HEK293 (cell line): ENCODE data around the gene MXI1.

ENCODE experiments used
- CTCF ChIA-PET: fragments of 350-600 bp; formaldehyde crosslinking; extraction: SDS; loops from one replicate; lab custom pipeline; 2021; ENCODE audit warnings: antibody characterized with exemption; lab: Yijun Ruan, JAX
- POLR2A ChIA-PET: fragments of 300-600 bp; formaldehyde crosslinking; extraction: SDS; loops from one replicate; lab custom pipeline; 2020; ENCODE audit warnings: antibody characterized with exemption, inconsistent platforms; lab: Yijun Ruan, JAX
- H3K27ac ChIP-seq: fragments of 200-500 bp; sonication (Bioruptor generic); 2 replicates; pipeline ENCODE4 v1.5.1; 2014; ENCODE audit warnings: low read depth, low read length, control low read depth, inconsistent platforms; ENCODE audit errors: extremely low read depth
- H3K36me3 ChIP-seq, 2 experiments: fragments of 200-500 bp in 1 of 2; sonication (Bioruptor generic) in 1 of 2; 1 replicate in 1 of 2; 2 replicates in 1 of 2; pipeline ENCODE4 v1.5.1; 2014 to 2017; ENCODE audit warnings: inconsistent platforms in 2 of 2, low read length in 2 of 2; ENCODE audit not compliant: control insufficient read depth in 2 of 2, insufficient read depth in 1 of 2
- H3K4me1 ChIP-seq: fragments of 200-500 bp; sonication (Bioruptor generic); 2 replicates; pipeline ENCODE4 v1.5.1; 2014; ENCODE audit warnings: mild to moderate bottlenecking, low read length, inconsistent platforms; ENCODE audit not compliant: control insufficient read depth, insufficient read depth
- H3K4me3 ChIP-seq: 2 replicates; pipeline ENCODE4 v1.5.1; 2011; ENCODE audit warnings: low read depth, mild to moderate bottlenecking, control low read depth, low read length, moderate library complexity
- H3K9me3 ChIP-seq: fragments of 200-500 bp; sonication (Bioruptor generic); 2 replicates; pipeline ENCODE4 v1.5.1; 2014; ENCODE audit warnings: low read depth, low read length, inconsistent platforms; ENCODE audit not compliant: control insufficient read depth, insufficient read depth
- CTCF ChIP-seq: fragments of 450-650 bp; formaldehyde crosslinking; IDR thresholded peaks from 2 replicates; pipeline ENCODE4 v1.5.1; 2016; ENCODE audit warnings: missing biosample characterization, missing genetic modification characterization
- GLIS1 ChIP-seq: fragments of 450-650 bp; formaldehyde crosslinking; IDR thresholded peaks from 2 replicates; pipeline ENCODE4 v1.5.1; 2016; ENCODE audit warnings: missing biosample characterization, missing genetic modification characterization
- MZF1 ChIP-seq: fragments of 450-650 bp; formaldehyde crosslinking; IDR thresholded peaks from 2 replicates; pipeline ENCODE4 v1.5.1; 2017; ENCODE audit warnings: missing biosample characterization, missing genetic modification characterization, borderline replicate concordance
- OSR2 ChIP-seq: fragments of 450-650 bp; formaldehyde crosslinking; IDR thresholded peaks from 2 replicates; pipeline ENCODE4 v1.5.1; 2016; ENCODE audit warnings: missing biosample characterization, missing genetic modification characterization
- PATZ1 ChIP-seq: fragments of 450-650 bp; formaldehyde crosslinking; IDR thresholded peaks from 2 replicates; pipeline ENCODE4 v1.5.1; 2016; ENCODE audit warnings: missing biosample characterization, missing genetic modification characterization
- SP3 ChIP-seq: fragments of 450-650 bp; formaldehyde crosslinking; IDR thresholded peaks from 2 replicates; pipeline ENCODE4 v1.5.1; 2016; ENCODE audit warnings: missing biosample characterization, missing genetic modification characterization
- ZBTB17 ChIP-seq: fragments of 450-650 bp; formaldehyde crosslinking; IDR thresholded peaks from 2 replicates; pipeline ENCODE4 v1.5.1; 2016; ENCODE audit warnings: missing biosample characterization, missing genetic modification characterization
- ZEB2 ChIP-seq: fragments of 450-650 bp; formaldehyde crosslinking; IDR thresholded peaks from 2 replicates; pipeline ENCODE4 v1.5.1; 2016; ENCODE audit warnings: missing biosample characterization, missing genetic modification characterization
- ZNF114 ChIP-seq: fragments of 450-650 bp; formaldehyde crosslinking; IDR thresholded peaks from 2 replicates; pipeline ENCODE4 v1.5.0; 2017; ENCODE audit warnings: missing biosample characterization, missing genetic modification characterization
- ZNF184 ChIP-seq: fragments of 450-650 bp; IDR thresholded peaks from 2 replicates; pipeline ENCODE4 v1.5.1; 2018; ENCODE audit warnings: missing biosample characterization, mild to moderate bottlenecking, missing genetic modification characterization
- ZNF214 ChIP-seq: fragments of 450-650 bp; formaldehyde crosslinking; IDR thresholded peaks from 2 replicates; pipeline ENCODE4 v1.5.1; 2017; ENCODE audit warnings: missing biosample characterization, mild to moderate bottlenecking, missing genetic modification characterization, borderline replicate concordance
- ZNF341 ChIP-seq: fragments of 450-650 bp; formaldehyde crosslinking; IDR thresholded peaks from 2 replicates; pipeline ENCODE4; 2016; ENCODE audit warnings: low read depth, missing biosample characterization, missing genetic modification characterization
- ZNF354C ChIP-seq: fragments of 450-650 bp; formaldehyde crosslinking; IDR thresholded peaks from 2 replicates; pipeline ENCODE4 v1.5.1; 2016; ENCODE audit warnings: missing biosample characterization, missing genetic modification characterization, low read depth, borderline replicate concordance
- ZNF530 ChIP-seq: fragments of 450-650 bp; formaldehyde crosslinking; IDR thresholded peaks from 2 replicates; pipeline ENCODE4 v1.5.1; 2016; ENCODE audit warnings: low read depth, missing biosample characterization, missing genetic modification characterization
- ZNF549 ChIP-seq: fragments of 450-650 bp; IDR thresholded peaks from 2 replicates; pipeline ENCODE4 v1.5.1; 2018; ENCODE audit warnings: missing biosample characterization, missing genetic modification characterization, mild to moderate bottlenecking, inconsistent platforms, moderate library complexity
- ZNF654 ChIP-seq: fragments of 450-650 bp; formaldehyde crosslinking; IDR thresholded peaks from 2 replicates; pipeline ENCODE4 v1.5.1; 2016; ENCODE audit warnings: low read depth, missing biosample characterization, missing genetic modification characterization
- ZNF660 ChIP-seq: fragments of 450-650 bp; IDR thresholded peaks from 2 replicates; pipeline ENCODE4 v1.5.1; 2018; ENCODE audit warnings: missing biosample characterization, mild to moderate bottlenecking, missing genetic modification characterization
- ZNF664 ChIP-seq: fragments of 450-650 bp; formaldehyde crosslinking; IDR thresholded peaks from 2 replicates; pipeline ENCODE4 v1.5.1; 2016; ENCODE audit warnings: missing biosample characterization, missing genetic modification characterization
- TF ChIP-seq, protein P1 (sequence below): fragments of 450-650 bp; formaldehyde crosslinking; IDR thresholded peaks from 2 replicates; pipeline ENCODE4 v1.5.1; 2017; ENCODE audit warnings: missing biosample characterization, missing genetic modification characterization
- TF ChIP-seq, protein P2 (sequence below): fragments of 450-650 bp; formaldehyde crosslinking; IDR thresholded peaks from 2 replicates; pipeline ENCODE4 v1.5.1; 2016; ENCODE audit warnings: missing biosample characterization, missing genetic modification characterization
- TF ChIP-seq, protein P3 (sequence below): fragments of 450-650 bp; formaldehyde crosslinking; IDR thresholded peaks from 2 replicates; pipeline ENCODE4 v1.5.1; 2017; ENCODE audit warnings: missing biosample characterization, missing genetic modification characterization

The MXI1 gene

DNA sequence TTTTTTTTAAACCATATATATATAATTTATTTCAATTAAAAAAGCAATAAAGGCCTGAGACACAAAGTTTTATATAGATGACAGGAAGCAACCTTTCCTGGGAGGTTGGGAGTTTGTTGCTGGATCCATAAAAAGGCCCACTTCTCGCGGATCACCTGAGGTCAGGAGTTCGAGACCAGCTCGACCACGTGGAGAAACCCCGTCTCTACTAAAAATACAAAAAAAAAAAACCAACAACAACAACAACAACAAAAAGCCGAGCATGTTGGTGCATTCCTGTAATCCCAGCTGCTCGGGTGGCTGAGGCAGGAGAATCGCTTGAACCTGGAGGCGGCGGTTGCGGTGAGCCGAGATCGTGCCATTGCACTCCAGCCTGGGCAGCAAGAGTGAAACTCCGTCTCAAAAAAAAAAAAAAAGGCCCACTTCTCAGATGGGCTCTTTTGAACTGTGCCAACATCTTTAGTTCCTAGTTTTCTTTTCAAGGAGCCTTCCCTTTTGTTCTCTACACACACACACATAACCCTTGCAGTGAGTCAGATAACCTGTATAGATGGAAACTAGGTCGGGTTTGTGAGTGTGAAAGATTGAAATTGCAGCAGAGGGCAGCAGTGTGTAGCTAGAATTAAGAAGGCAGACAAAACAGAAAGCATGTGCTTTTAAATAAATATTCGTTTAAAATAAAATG is 98.5 kb downstream of the MXI1 start:
- POLR2A ChIA-PET, result interaction anchor here (0.8 to 1.4 kb wide), 7 partner anchors 172 to 422 kb away, joined by 3 to 6 read pairs (median 4); no protein-coding TSS in a partner anchor
- H3K27ac ChIP-seq, result no peak overlapping the region
- H3K9me3 ChIP-seq, result no peaks in the 10 kb centered on the region
- CTCF ChIA-PET, result interaction anchor here (0.6 to 3.2 kb wide), 23 partner anchors 33 to 366 kb away, joined by 3 to 24 read pairs (median 4); no protein-coding TSS in a partner anchor
- H3K4me1 ChIP-seq, result peaks cover 9% of the 10 kb centered on the region
- TF ChIP-seq ZEB2 (tag by site-specific recombination) (0 out of 2 replicates have a peak, but pooled peaks have one; percentile 11), ZNF664 (tag by site-specific recombination) (peak; percentile 69; the same call in 1 of the 2 replicates), ZBTB17 (tag by site-specific recombination) (0 out of 2 replicates have a peak, but pooled peaks have one; percentile 33), CTCF (0 out of 2 replicates have a peak, but pooled peaks have one; percentile 13), ZNF654 (tag by site-specific recombination) (peak; percentile 89), ZNF660 (tag by site-specific recombination) (peak; percentile 77; the same call in 1 of the 2 replicates), MZF1 (tag by site-specific recombination) (no peak), ZNF354C (no peak)
- TF ChIP-seq, all 188 proteins: peak for 6
- no peak overlapping the region for H3K4me3 ChIP-seq
- peaks cover 9 to 27% of the 10 kb centered on the region in 2 experiments; a peak in 2 of 3 replicates for H3K36me3 ChIP-seq

DNA sequence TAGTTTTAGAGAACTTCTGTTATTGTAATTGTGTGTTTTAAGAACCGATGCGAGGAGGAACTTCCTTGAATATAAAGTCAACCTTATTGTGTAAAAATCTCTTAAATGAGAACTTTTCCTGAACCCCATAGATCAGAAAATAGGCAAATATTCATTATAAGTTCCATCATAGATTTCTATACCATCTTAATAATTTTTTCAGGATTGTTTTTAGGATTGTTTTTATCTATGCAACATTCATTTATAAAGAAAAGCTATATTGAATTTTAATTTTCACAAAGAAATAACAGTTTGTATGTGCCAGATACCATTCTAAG is 99.0 kb downstream of the MXI1 start:
- no peaks in the 10 kb centered on the region for H3K9me3 ChIP-seq
- CTCF ChIA-PET, result interaction anchor here (0.6 to 3.2 kb wide), 21 partner anchors 32 to 366 kb away, joined by 3 to 24 read pairs (median 4); no protein-coding TSS in a partner anchor
- peaks cover 6 to 22% of the 10 kb centered on the region in 2 experiments; a peak in 2 of 3 replicates for H3K36me3 ChIP-seq
- H3K4me1 ChIP-seq, result peaks cover 9% of the 10 kb centered on the region
- no peak overlapping the region for H3K27ac ChIP-seq
- no peak overlapping the region for H3K4me3 ChIP-seq
- POLR2A ChIA-PET, result interaction anchor here (1.0 kb wide), 1 partner anchor 195 kb away, joined by 5 read pairs; no protein-coding TSS in a partner anchor
- TF ChIP-seq SP3, result no peak
- TF ChIP-seq ZNF214 (tag by site-specific recombination), result no peak
- TF ChIP-seq, protein P1, sequence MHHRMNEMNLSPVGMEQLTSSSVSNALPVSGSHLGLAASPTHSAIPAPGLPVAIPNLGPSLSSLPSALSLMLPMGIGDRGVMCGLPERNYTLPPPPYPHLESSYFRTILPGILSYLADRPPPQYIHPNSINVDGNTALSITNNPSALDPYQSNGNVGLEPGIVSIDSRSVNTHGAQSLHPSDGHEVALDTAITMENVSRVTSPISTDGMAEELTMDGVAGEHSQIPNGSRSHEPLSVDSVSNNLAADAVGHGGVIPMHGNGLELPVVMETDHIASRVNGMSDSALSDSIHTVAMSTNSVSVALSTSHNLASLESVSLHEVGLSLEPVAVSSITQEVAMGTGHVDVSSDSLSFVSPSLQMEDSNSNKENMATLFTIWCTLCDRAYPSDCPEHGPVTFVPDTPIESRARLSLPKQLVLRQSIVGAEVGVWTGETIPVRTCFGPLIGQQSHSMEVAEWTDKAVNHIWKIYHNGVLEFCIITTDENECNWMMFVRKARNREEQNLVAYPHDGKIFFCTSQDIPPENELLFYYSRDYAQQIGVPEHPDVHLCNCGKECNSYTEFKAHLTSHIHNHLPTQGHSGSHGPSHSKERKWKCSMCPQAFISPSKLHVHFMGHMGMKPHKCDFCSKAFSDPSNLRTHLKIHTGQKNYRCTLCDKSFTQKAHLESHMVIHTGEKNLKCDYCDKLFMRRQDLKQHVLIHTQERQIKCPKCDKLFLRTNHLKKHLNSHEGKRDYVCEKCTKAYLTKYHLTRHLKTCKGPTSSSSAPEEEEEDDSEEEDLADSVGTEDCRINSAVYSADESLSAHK (tag by site-specific recombination), result no peak
- TF ChIP-seq ZNF114 (tag by site-specific recombination), result no peak
- no peak for TF ChIP-seq OSR2 (tag by site-specific recombination)
- TF ChIP-seq, protein P2, sequence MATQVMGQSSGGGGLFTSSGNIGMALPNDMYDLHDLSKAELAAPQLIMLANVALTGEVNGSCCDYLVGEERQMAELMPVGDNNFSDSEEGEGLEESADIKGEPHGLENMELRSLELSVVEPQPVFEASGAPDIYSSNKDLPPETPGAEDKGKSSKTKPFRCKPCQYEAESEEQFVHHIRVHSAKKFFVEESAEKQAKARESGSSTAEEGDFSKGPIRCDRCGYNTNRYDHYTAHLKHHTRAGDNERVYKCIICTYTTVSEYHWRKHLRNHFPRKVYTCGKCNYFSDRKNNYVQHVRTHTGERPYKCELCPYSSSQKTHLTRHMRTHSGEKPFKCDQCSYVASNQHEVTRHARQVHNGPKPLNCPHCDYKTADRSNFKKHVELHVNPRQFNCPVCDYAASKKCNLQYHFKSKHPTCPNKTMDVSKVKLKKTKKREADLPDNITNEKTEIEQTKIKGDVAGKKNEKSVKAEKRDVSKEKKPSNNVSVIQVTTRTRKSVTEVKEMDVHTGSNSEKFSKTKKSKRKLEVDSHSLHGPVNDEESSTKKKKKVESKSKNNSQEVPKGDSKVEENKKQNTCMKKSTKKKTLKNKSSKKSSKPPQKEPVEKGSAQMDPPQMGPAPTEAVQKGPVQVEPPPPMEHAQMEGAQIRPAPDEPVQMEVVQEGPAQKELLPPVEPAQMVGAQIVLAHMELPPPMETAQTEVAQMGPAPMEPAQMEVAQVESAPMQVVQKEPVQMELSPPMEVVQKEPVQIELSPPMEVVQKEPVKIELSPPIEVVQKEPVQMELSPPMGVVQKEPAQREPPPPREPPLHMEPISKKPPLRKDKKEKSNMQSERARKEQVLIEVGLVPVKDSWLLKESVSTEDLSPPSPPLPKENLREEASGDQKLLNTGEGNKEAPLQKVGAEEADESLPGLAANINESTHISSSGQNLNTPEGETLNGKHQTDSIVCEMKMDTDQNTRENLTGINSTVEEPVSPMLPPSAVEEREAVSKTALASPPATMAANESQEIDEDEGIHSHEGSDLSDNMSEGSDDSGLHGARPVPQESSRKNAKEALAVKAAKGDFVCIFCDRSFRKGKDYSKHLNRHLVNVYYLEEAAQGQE (tag by site-specific recombination), result no peak
- TF ChIP-seq ZNF184 (tag by site-specific recombination), result no peak
- no peak for TF ChIP-seq ZNF341 (tag by site-specific recombination)
- TF ChIP-seq ZNF530 (tag by site-specific recombination), result no peak
- TF ChIP-seq GLIS1 (tag by site-specific recombination), result no peak
- TF ChIP-seq, protein P3, sequence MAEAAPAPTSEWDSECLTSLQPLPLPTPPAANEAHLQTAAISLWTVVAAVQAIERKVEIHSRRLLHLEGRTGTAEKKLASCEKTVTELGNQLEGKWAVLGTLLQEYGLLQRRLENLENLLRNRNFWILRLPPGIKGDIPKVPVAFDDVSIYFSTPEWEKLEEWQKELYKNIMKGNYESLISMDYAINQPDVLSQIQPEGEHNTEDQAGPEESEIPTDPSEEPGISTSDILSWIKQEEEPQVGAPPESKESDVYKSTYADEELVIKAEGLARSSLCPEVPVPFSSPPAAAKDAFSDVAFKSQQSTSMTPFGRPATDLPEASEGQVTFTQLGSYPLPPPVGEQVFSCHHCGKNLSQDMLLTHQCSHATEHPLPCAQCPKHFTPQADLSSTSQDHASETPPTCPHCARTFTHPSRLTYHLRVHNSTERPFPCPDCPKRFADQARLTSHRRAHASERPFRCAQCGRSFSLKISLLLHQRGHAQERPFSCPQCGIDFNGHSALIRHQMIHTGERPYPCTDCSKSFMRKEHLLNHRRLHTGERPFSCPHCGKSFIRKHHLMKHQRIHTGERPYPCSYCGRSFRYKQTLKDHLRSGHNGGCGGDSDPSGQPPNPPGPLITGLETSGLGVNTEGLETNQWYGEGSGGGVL, result no peak
- no peak for TF ChIP-seq ZNF549 (tag by site-specific recombination)
- no peak for TF ChIP-seq PATZ1 (tag by site-specific recombination)
